WTC11 (cell line): ENCODE measurements around the gene BMP2.

Source experiments
- CREB1 ChIP-seq: sonication (generic); formaldehyde crosslinking; IDR thresholded peaks from 2 replicates; pipeline ENCODE4 v1.8.0; 2023; ENCODE audit warnings: mild to moderate bottlenecking, missing genetic modification reagents
- CTCF ChIP-seq: fragments of 200-600 bp; IDR thresholded peaks from 2 replicates; pipeline ENCODE4 v1.8.0; 2022; ENCODE audit warnings: antibody characterized with exemption
- E2F5 ChIP-seq: sonication (generic); formaldehyde crosslinking; IDR thresholded peaks from 2 replicates; pipeline ENCODE4 v1.8.1; 2022; ENCODE audit warnings: mild to moderate bottlenecking, moderate library complexity, missing genetic modification reagents
- JAZF1 ChIP-seq: fragments of 250-450 bp; sonication (Bioruptor Pico); IDR thresholded peaks from 2 replicates; pipeline ENCODE4 v1.9.0; 2021; ENCODE audit warnings: moderate library complexity, mild to moderate bottlenecking, inconsistent platforms
- NR2C2 ChIP-seq: sonication (generic); formaldehyde crosslinking; IDR thresholded peaks from 2 replicates; pipeline ENCODE4 v1.8.0; 2022; ENCODE audit warnings: mild to moderate bottlenecking, missing genetic modification reagents
- SP1 ChIP-seq: sonication (generic); formaldehyde crosslinking; conservative IDR thresholded peaks from 2 replicates; pipeline ENCODE4 v1.8.1; 2022; ENCODE audit warnings: missing genetic modification reagents
- STAT6 ChIP-seq: sonication (generic); formaldehyde crosslinking; conservative IDR thresholded peaks from 2 replicates; pipeline ENCODE4 v1.8.1; 2023; ENCODE audit warnings: mild to moderate bottlenecking, low read depth, missing genetic modification reagents, moderate library complexity
- USF2 ChIP-seq: sonication (generic); formaldehyde crosslinking; IDR thresholded peaks from 2 replicates; pipeline ENCODE4 v1.8.1; 2023; ENCODE audit warnings: mild to moderate bottlenecking, missing genetic modification reagents, moderate library complexity
- ZNF138 ChIP-seq: sonication (generic); formaldehyde crosslinking; conservative IDR thresholded peaks from 2 replicates; pipeline ENCODE4 v1.8.1; 2022; ENCODE audit warnings: mild to moderate bottlenecking, moderate library complexity, missing genetic modification reagents

GRCh38 chr20:6768228-6769140 lies 998 bp downstream of the BMP2 start:
- no peak for TF ChIP-seq STAT6 (CRISPR knock-in tag)
- TF ChIP-seq JAZF1 (CRISPR knock-in tag): no peak
- TF ChIP-seq CTCF: no peak
- no peak for TF ChIP-seq E2F5 (CRISPR knock-in tag)
- TF ChIP-seq NR2C2 (CRISPR knock-in tag): no peak
- TF ChIP-seq SP1 (CRISPR knock-in tag): no peak
- no peak for TF ChIP-seq USF2 (CRISPR knock-in tag)
- no peak for TF ChIP-seq CREB1 (CRISPR knock-in tag)
- no peak for TF ChIP-seq ZNF138 (CRISPR knock-in tag)
